ENCODE data around the gene PDE11A.
"Not testable (repeated sequence)": the region's sequence is repeated elsewhere in the genome, so short reads cannot be mapped to it uniquely, and the experiment has no call there.

The PDE11A gene

GRCh38 chr2:177882501-177882900, 190.1 kb downstream of the PDE11A start:
- DNase-seq (ENCODE audit: low spot score) = no peak

- no peak for DNase-seq (ENCODE audit: low spot score)
Observed at GRCh38 chr2:177881921-177882320, 190.7 kb downstream of the PDE11A start.

GRCh38 chr2:177881008-177881747, 191.4 kb downstream of the PDE11A start:
- DNase-seq (ENCODE audit: low spot score) = no peak

GRCh38 chr2:177880285-177880684, 192.3 kb downstream of the PDE11A start:
- DNase-seq (ENCODE audit: low spot score) = no peak

GRCh38 chr2:177876950-177877349, 195.6 kb downstream of the PDE11A start:
- no peak for DNase-seq (ENCODE audit: low spot score)

- DNase-seq (ENCODE audit: low spot score) = no peak
Observed at GRCh38 chr2:177874686-177875085, 197.9 kb downstream of the PDE11A start.

GRCh38 chr2:177873915-177874314, 198.7 kb downstream of the PDE11A start:
- no peak for DNase-seq (ENCODE audit: low spot score)

GRCh38 chr2:177872286-177872685, 200.3 kb downstream of the PDE11A start:
- no peak for DNase-seq (ENCODE audit: low spot score)

GRCh38 chr2:177869912-177870311, 202.7 kb downstream of the PDE11A start:
- no peak for DNase-seq (ENCODE audit: low spot score)

GRCh38 chr2:177869209-177869608, 203.4 kb downstream of the PDE11A start:
- no peak for DNase-seq (ENCODE audit: low spot score)

- DNase-seq (ENCODE audit: low spot score) = no peak
Observed at GRCh38 chr2:177868806-177869205, 203.8 kb downstream of the PDE11A start.

GRCh38 chr2:177857538-177857937, 215.0 kb downstream of the PDE11A start:
- no peak for DNase-seq (ENCODE audit: low spot score)

GRCh38 chr2:177852389-177852788, 220.2 kb downstream of the PDE11A start:
- DNase-seq (ENCODE audit: low spot score) = no peak

GRCh38 chr2:177843188-177843587, 229.4 kb downstream of the PDE11A start:
- DNase-seq (ENCODE audit: low spot score) = no peak

GRCh38 chr2:177842243-177842642, 230.3 kb downstream of the PDE11A start:
- DNase-seq (ENCODE audit: low spot score) = no peak

- not testable (repeated sequence) for DNase-seq (ENCODE audit: low spot score)
Observed at GRCh38 chr2:177835418-177836204, 237.0 kb downstream of the PDE11A start.

- no peak for DNase-seq (ENCODE audit: low spot score)
Observed at GRCh38 chr2:177832611-177833433, 239.8 kb downstream of the PDE11A start.

- DNase-seq (ENCODE audit: low spot score) = no peak
Observed at GRCh38 chr2:177830881-177831386, 241.6 kb downstream of the PDE11A start.

- DNase-seq (ENCODE audit: low spot score) = no peak
Observed at GRCh38 chr2:177828557-177828956, 244.0 kb downstream of the PDE11A start.

GRCh38 chr2:177826897-177827296, 245.7 kb downstream of the PDE11A start:
- DNase-seq (ENCODE audit: low spot score) = no peak

GRCh38 chr2:177822941-177823340, 249.6 kb downstream of the PDE11A start:
- DNase-seq (ENCODE audit: low spot score) = no peak

- no peak for DNase-seq (ENCODE audit: low spot score)
Observed at GRCh38 chr2:177818412-177818811, 254.2 kb downstream of the PDE11A start.

Data from HuH-7.5 (cell line).